HCT116 (cell line): ENCODE measurements around the gene CACNA2D2. TPM values are rescaled to one million over a fixed set of nuclear protein-coding genes. Genes with fewer than 3 reads are reported as not detected.

Experiments
- ATAC-seq: fragments of 200-7000 bp; cut with Tn5 transposase; 2 replicates; pipeline ENCODE4 v1.9.1; 2020; ENCODE audit warnings: mild to moderate bottlenecking, moderate library complexity
- BruUV-seq: library from RNA; stranded (reverse); fragments of 400-500 nt; replicated peaks from 2 replicates; lab custom pipeline; 2021; lab: Mats Ljungman, UMichigan
- CTCF ChIA-PET: fragments of 300-600 bp; sonication (Branson Sonifier 250); formaldehyde crosslinking; loops from one replicate; lab custom pipeline; 2021; ENCODE audit warnings: antibody characterized with exemption; lab: Charles Lee
- POLR2A ChIA-PET: fragments of 300-600, 350-600 bp; sonication (Branson Sonifier 250); formaldehyde crosslinking; loops from one replicate; lab custom pipeline; 2021; ENCODE audit warnings: antibody characterized with exemption; lab: Charles Lee
- RAD21 ChIA-PET, 2 experiments: fragments of 300-600 bp; sonication (Branson Sonifier 250); formaldehyde crosslinking; loops; one replicate each; lab custom pipeline; 2023; ENCODE audit warnings: low total read pairs in 2 of 2; ENCODE audit not compliant: uncharacterized antibody in 2 of 2, unreplicated experiment in 2 of 2, low non-redundant PET in 1 of 2; lab: Charles Lee
- DNase-seq: peaks from one replicate; pipeline ENCODE4 v3.0.0-alpha.2; 2010; ENCODE audit warnings: low read depth, low spot score
- H2AFZ ChIP-seq: fragments of 200-600 bp; shearing (Covaris generic), sonication (generic); 2 replicates; pipeline ENCODE4 v1.6.1; 2017; ENCODE audit warnings: low read depth, mixed run types, mixed read lengths, antibody characterized with exemption, low read length; ENCODE audit not compliant: poor library complexity, severe bottlenecking
- H3K27ac ChIP-seq: 2 replicates; pipeline ENCODE4 v1.5.1; 2012; ENCODE audit warnings: low read depth, low read length
- H3K27me3 ChIP-seq: fragments of 200-600 bp; sonication (generic); 2 replicates; pipeline ENCODE4 v1.6.1; 2016; ENCODE audit warnings: mixed run types, low read length, mixed read lengths; ENCODE audit not compliant: insufficient read depth
- H3K36me3 ChIP-seq, 2 experiments: fragments of 200-500 bp in 1 of 2; fragments of 200-600 bp in 1 of 2; sonication (Bioruptor generic) in 1 of 2; sonication (generic) in 1 of 2; 2 replicates each; pipeline versions ENCODE4 v1.5.1 to v1.6.1; 2014 to 2016; ENCODE audit warnings: low read length in 2 of 2, inconsistent platforms in 1 of 2, mixed read lengths in 1 of 2, mixed run types in 1 of 2; ENCODE audit not compliant: insufficient read depth in 2 of 2, control insufficient read depth in 1 of 2
- H3K4me1 ChIP-seq, 2 experiments: fragments of 200-600 bp in 1 of 2; sonication (generic) in 1 of 2; 2 replicates each; pipeline versions ENCODE4 v1.5.1 to v1.6.1; 2012 to 2017; ENCODE audit warnings: low read length in 2 of 2, inconsistent platforms in 1 of 2, mild to moderate bottlenecking in 1 of 2, mixed read lengths in 1 of 2, mixed run types in 1 of 2, moderate library complexity in 1 of 2; ENCODE audit not compliant: insufficient read depth in 2 of 2, control insufficient read depth in 1 of 2
- H3K4me2 ChIP-seq: fragments of 200-600 bp; sonication (generic); 2 replicates; pipeline ENCODE4 v1.6.1; 2017; ENCODE audit warnings: mixed run types, low read length, mixed read lengths
- H3K4me3 ChIP-seq, 2 experiments: fragments of 200-600 bp in 1 of 2; sonication (generic) in 1 of 2; replicated peaks in 1 of 2; 2 replicates each; pipeline ENCODE4 v1.5.1; 2011 to 2016; ENCODE audit warnings: low read length in 2 of 2, control low read depth in 1 of 2, low read depth in 1 of 2, mild to moderate bottlenecking in 1 of 2, mixed read lengths in 1 of 2, mixed run types in 1 of 2
- H3K79me2 ChIP-seq: fragments of 200-600 bp; sonication (generic); 2 replicates; pipeline ENCODE4 v1.6.1; 2017; ENCODE audit warnings: mild to moderate bottlenecking, mixed run types, low read length, moderate library complexity, mixed read lengths; ENCODE audit not compliant: insufficient read depth
- H3K9ac ChIP-seq: fragments of 200-600 bp; sonication (generic); 2 replicates; pipeline ENCODE4 v1.6.1; 2016; ENCODE audit warnings: low read length, mixed read lengths
- H3K9me2 ChIP-seq: fragments of 200-600 bp; sonication (generic), shearing (Covaris generic); 2 replicates; pipeline ENCODE4 v1.6.1; 2017; ENCODE audit warnings: mixed run types, mild to moderate bottlenecking, moderate library complexity; ENCODE audit not compliant: insufficient read depth
- H3K9me3 ChIP-seq, 2 experiments: fragments of 200-500 bp in 1 of 2; fragments of 200-600 bp in 1 of 2; sonication (Bioruptor generic) in 1 of 2; sonication (generic) in 1 of 2; 2 replicates each; pipeline ENCODE4 v1.6.1; 2014 to 2017; ENCODE audit warnings: low read length in 2 of 2, mixed read lengths in 2 of 2, inconsistent platforms in 1 of 2, low read depth in 1 of 2, mild to moderate bottlenecking in 1 of 2, mixed run types in 1 of 2, moderate library complexity in 1 of 2; ENCODE audit not compliant: control insufficient read depth in 1 of 2, insufficient read depth in 1 of 2
- H4K20me1 ChIP-seq: fragments of 200-600 bp; sonication (generic), shearing (Covaris generic); 2 replicates; pipeline ENCODE4 v1.6.1; 2017; ENCODE audit warnings: mixed run types, mild to moderate bottlenecking, moderate library complexity; ENCODE audit not compliant: insufficient read depth
- CEBPB ChIP-seq: IDR thresholded peaks from 2 replicates; pipeline ENCODE4 v1.6.1; 2012; ENCODE audit warnings: low read depth
- EGR1 ChIP-seq: IDR thresholded peaks from 2 replicates; pipeline ENCODE4 v1.6.1; 2012; ENCODE audit warnings: low read depth
- FOSL1 ChIP-seq: IDR thresholded peaks from 2 replicates; pipeline ENCODE4 v1.6.1; 2012; ENCODE audit warnings: low read depth
- POLR2A ChIP-seq: IDR thresholded peaks from 2 replicates; pipeline ENCODE4 v1.7.0; 2011; ENCODE audit warnings: borderline replicate concordance; ENCODE audit not compliant: insufficient read depth, insufficient read length; ENCODE audit errors: extremely low read depth
- POLR2AphosphoS5 ChIP-seq: IDR thresholded peaks from 2 replicates; pipeline ENCODE4 v1.6.1; 2011; ENCODE audit warnings: mild to moderate bottlenecking, low read depth, low read length, moderate library complexity
- SIN3A ChIP-seq: IDR thresholded peaks from 2 replicates; pipeline ENCODE4 v1.6.1; 2012; ENCODE audit warnings: low read depth
- SP1 ChIP-seq: IDR thresholded peaks from 2 replicates; pipeline ENCODE4 v1.6.1; 2012; ENCODE audit warnings: low read depth
- SRF ChIP-seq: IDR thresholded peaks from 2 replicates; pipeline ENCODE4 v1.6.1; 2012; ENCODE audit warnings: low read depth
- TCF7L2 ChIP-seq: IDR thresholded peaks from 2 replicates; pipeline ENCODE4 v1.7.0; 2011; ENCODE audit warnings: borderline replicate concordance, inconsistent platforms; ENCODE audit not compliant: insufficient read depth, insufficient read length; ENCODE audit errors: extremely low read depth
- YY1 ChIP-seq: IDR thresholded peaks from 2 replicates; pipeline ENCODE4 v1.6.1; 2011; ENCODE audit warnings: low read length, low read depth, moderate library complexity, mild to moderate bottlenecking; ENCODE audit not compliant: insufficient replicate concordance; ENCODE audit errors: extremely low read depth
- ZFX ChIP-seq: fragments of 450-650 bp; IDR thresholded peaks from 2 replicates; pipeline ENCODE4 v1.6.1; 2017
- ZNF274 ChIP-seq: fragments of 200-500 bp; sonication (Bioruptor generic); IDR thresholded peaks from 2 replicates; pipeline ENCODE4 v1.6.1; 2014; ENCODE audit warnings: mild to moderate bottlenecking, low read depth, low read length, inconsistent platforms
- intact Hi-C: fragments of 100-400 bp; cut with micrococcal nuclease; formaldehyde crosslinking; loops from 2 replicates; pipeline ENCODE4 v1.10.0; 2022
- total RNA-seq: library from RNA; stranded (reverse); gene quantifications from one replicate; pipeline ENCODE4 v1.2.1, GENCODE V29; 2021; ENCODE audit not compliant: unreplicated experiment
- TF ChIP-seq, protein P1 (sequence below): IDR thresholded peaks from 2 replicates; pipeline ENCODE4 v1.6.1; 2011; ENCODE audit warnings: mild to moderate bottlenecking, low read length, moderate library complexity; ENCODE audit not compliant: insufficient replicate concordance; ENCODE audit errors: extremely low read depth
- TF ChIP-seq, protein P2 (sequence below), 3 experiments: fragments of 200-600 bp in 1 of 3; sonication (generic) in 1 of 3; IDR thresholded peaks in 2 of 3; conservative IDR thresholded peaks in 1 of 3; 2 replicates each; pipeline ENCODE4 v1.5.1; 2012 to 2017; ENCODE audit warnings: low read depth in 2 of 3, low read length in 2 of 3, antibody characterized with exemption in 1 of 3, borderline replicate concordance in 1 of 3, control low read depth in 1 of 3, mild to moderate bottlenecking in 1 of 3, mixed read lengths in 1 of 3, mixed run types in 1 of 3, moderate library complexity in 1 of 3; ENCODE audit not compliant: insufficient read depth in 1 of 3
- TF ChIP-seq, protein P3 (sequence below): IDR thresholded peaks from 2 replicates; pipeline ENCODE4 v1.6.1; 2012; ENCODE audit warnings: low read depth
- TF ChIP-seq, protein P4 (sequence below): IDR thresholded peaks from 2 replicates; pipeline ENCODE4 v1.6.1; 2012
- TF ChIP-seq, protein P5 (sequence below): IDR thresholded peaks from 2 replicates; pipeline ENCODE4 v1.6.1; 2012

CACNA2D2 gene
- total RNA-seq, 1 experiment from 2014 or later = 10.2 TPM

DNA sequence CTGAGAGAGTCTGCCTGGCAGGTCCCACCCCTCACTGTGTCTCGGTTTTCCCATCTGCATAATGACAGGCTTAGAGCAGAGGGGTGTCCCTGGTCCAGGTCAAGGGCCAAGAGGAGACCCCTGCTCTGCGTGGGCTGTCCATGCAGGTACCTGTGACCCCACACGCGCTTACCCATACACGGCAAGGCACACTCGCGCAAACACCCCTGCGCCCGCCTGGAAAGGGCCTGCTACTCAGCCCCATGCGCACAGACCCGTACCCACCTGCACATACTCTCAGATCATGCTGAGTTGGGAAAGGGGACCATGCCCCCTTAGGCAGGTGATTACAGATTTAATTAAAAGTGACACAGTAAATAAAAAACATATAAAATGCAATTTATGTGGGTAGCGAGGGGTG is 120.7 kb downstream of the CACNA2D2 start:
- TF ChIP-seq FOSL1 (no peak), SIN3A (no peak), CEBPB (no peak), SP1 (no peak), YY1 (no peak), ZFX (no peak), SRF (no peak), EGR1 (no peak), POLR2A (no peak), POLR2AphosphoS5 (no peak), ZNF274 (no peak), TCF7L2 (no peak)
- TF ChIP-seq, protein P1, sequence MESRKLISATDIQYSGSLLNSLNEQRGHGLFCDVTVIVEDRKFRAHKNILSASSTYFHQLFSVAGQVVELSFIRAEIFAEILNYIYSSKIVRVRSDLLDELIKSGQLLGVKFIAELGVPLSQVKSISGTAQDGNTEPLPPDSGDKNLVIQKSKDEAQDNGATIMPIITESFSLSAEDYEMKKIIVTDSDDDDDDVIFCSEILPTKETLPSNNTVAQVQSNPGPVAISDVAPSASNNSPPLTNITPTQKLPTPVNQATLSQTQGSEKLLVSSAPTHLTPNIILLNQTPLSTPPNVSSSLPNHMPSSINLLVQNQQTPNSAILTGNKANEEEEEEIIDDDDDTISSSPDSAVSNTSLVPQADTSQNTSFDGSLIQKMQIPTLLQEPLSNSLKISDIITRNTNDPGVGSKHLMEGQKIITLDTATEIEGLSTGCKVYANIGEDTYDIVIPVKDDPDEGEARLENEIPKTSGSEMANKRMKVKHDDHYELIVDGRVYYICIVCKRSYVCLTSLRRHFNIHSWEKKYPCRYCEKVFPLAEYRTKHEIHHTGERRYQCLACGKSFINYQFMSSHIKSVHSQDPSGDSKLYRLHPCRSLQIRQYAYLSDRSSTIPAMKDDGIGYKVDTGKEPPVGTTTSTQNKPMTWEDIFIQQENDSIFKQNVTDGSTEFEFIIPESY = no peak
- TF ChIP-seq, protein P2, sequence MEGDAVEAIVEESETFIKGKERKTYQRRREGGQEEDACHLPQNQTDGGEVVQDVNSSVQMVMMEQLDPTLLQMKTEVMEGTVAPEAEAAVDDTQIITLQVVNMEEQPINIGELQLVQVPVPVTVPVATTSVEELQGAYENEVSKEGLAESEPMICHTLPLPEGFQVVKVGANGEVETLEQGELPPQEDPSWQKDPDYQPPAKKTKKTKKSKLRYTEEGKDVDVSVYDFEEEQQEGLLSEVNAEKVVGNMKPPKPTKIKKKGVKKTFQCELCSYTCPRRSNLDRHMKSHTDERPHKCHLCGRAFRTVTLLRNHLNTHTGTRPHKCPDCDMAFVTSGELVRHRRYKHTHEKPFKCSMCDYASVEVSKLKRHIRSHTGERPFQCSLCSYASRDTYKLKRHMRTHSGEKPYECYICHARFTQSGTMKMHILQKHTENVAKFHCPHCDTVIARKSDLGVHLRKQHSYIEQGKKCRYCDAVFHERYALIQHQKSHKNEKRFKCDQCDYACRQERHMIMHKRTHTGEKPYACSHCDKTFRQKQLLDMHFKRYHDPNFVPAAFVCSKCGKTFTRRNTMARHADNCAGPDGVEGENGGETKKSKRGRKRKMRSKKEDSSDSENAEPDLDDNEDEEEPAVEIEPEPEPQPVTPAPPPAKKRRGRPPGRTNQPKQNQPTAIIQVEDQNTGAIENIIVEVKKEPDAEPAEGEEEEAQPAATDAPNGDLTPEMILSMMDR (IDR thresholded peaks at IDR 0.05 in 2 of 3, conservative IDR thresholded peaks at IDR 0.05 in 1 of 3; ENCODE audit: borderline replicate concordance in 1 of 3, insufficient read depth in 1 of 3, low read depth in 2 of 3, low read length in 2 of 3) = no peak
- TF ChIP-seq, protein P3, sequence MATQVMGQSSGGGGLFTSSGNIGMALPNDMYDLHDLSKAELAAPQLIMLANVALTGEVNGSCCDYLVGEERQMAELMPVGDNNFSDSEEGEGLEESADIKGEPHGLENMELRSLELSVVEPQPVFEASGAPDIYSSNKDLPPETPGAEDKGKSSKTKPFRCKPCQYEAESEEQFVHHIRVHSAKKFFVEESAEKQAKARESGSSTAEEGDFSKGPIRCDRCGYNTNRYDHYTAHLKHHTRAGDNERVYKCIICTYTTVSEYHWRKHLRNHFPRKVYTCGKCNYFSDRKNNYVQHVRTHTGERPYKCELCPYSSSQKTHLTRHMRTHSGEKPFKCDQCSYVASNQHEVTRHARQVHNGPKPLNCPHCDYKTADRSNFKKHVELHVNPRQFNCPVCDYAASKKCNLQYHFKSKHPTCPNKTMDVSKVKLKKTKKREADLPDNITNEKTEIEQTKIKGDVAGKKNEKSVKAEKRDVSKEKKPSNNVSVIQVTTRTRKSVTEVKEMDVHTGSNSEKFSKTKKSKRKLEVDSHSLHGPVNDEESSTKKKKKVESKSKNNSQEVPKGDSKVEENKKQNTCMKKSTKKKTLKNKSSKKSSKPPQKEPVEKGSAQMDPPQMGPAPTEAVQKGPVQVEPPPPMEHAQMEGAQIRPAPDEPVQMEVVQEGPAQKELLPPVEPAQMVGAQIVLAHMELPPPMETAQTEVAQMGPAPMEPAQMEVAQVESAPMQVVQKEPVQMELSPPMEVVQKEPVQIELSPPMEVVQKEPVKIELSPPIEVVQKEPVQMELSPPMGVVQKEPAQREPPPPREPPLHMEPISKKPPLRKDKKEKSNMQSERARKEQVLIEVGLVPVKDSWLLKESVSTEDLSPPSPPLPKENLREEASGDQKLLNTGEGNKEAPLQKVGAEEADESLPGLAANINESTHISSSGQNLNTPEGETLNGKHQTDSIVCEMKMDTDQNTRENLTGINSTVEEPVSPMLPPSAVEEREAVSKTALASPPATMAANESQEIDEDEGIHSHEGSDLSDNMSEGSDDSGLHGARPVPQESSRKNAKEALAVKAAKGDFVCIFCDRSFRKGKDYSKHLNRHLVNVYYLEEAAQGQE = no peak
- TF ChIP-seq, protein P4, sequence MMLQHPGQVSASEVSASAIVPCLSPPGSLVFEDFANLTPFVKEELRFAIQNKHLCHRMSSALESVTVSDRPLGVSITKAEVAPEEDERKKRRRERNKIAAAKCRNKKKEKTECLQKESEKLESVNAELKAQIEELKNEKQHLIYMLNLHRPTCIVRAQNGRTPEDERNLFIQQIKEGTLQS = no peak
- TF ChIP-seq, protein P5, sequence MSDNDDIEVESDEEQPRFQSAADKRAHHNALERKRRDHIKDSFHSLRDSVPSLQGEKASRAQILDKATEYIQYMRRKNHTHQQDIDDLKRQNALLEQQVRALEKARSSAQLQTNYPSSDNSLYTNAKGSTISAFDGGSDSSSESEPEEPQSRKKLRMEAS = no peak
- ATAC-seq = no peak
- H3K4me2 ChIP-seq = no peak overlapping the region
- H3K4me1 ChIP-seq = no peaks in the 10 kb centered on the region
- no peak overlapping the region for H3K4me3 ChIP-seq
- POLR2A ChIA-PET = no interaction called here
- no peaks in the 10 kb centered on the region for H3K79me2 ChIP-seq
- H3K27ac ChIP-seq = no peak overlapping the region
- no peaks in the 10 kb centered on the region for H3K9me2 ChIP-seq
- no peak for DNase-seq
- H4K20me1 ChIP-seq = no peaks in the 10 kb centered on the region
- no TSS peak for BruUV-seq
- no peaks in the 10 kb centered on the region for H3K9me3 ChIP-seq
- no peak overlapping the region for H3K9ac ChIP-seq
- H2AFZ ChIP-seq = no peak overlapping the region
- no peaks in the 10 kb centered on the region for H3K36me3 ChIP-seq
- CTCF ChIA-PET = no interaction called here
- H3K27me3 ChIP-seq = no peaks in the 10 kb centered on the region
- RAD21 ChIA-PET = no interaction called here
- intact Hi-C loops = no loop called here
